Inflammatory macrophage treated with lipopolysaccharide for 1 hour (primary cell): ENCODE data around the gene SMC1B.
"Not testable (repeated sequence)": the region's sequence is repeated elsewhere in the genome, so short reads cannot be mapped to it uniquely, and the experiment has no call there.

Experiments used
- DNase-seq, 2 donors: peaks; one replicate each; pipeline ENCODE4 v3.0.0-alpha.2; 2020 to 2022

Gene SMC1B

DNA sequence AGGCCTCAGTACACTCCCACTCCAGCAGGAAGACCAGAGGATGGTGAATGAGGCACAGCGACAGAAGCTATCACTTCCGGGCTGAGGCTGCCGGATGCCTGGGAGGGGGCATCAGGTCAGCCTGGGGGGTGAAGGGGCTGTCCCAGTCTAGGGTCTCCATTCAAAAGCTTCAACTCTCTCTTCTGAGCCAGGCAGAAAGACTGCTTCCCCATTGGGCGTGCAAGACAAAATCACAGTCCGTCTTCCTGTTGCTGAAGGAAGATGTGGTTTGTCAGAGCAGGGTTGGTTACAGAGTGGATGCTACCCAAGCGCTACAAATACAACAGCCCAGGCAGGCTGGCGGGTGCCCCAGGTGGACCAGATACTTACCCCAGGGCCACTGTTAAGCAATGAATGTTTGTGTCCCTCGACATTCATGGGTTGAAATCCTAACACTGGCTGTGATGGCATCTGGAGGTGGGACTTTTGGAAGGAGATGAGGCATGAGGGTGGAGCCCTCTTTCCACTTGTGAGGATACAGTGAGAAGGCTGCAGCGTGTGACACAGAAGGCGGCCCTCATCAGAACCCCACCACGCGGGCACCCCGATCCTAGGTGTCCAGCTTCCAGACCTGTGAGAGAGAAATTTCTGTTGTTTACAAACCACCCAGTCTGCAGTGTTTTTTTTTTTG is 116.6 kb downstream of the SMC1B start:
- peak in 1 of 2 donors; percentile 25 for DNase-seq

DNA sequence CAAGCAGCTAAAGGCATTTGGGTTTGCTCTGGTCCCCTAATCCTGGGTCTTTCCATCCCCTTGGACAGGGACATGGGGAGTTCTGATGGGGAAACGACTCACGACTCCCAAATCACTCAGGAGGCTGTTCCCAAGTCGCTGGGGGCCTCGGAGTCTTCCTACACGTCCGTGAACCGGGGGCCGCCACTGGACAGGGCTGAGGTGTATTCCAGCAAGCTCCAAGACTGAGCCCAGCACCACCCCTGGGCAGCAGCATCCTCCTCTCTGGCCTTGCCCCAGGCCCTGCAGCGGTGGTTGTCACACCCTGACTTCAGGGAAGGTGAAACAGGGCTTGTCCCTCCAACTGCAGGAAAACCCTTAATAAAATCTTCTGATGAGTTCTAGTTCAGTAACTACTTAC is 117.9 kb downstream of the SMC1B start:
- no peak for DNase-seq

DNA sequence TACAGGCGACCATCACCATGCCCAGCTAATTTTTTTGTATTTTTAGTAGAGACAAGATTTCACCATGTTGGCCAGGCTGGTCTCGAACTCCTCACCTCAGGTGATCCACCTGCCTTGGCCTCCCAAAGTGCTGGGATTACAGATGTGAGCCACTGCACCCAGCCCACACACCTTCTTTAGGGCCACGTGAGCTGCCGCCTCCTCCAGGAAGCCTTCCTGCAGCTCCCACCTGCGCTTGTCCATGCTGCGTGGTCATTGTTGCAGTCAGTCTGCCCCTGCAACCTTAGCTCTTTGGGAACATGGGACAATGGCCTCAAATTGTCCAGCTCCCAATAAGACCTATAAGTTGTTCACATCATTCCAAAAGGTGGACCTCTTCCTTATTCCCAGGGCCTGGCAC is 118.4 kb downstream of the SMC1B start:
- DNase-seq: not testable (repeated sequence)
